NCI-H226 (cell line): Measurements from ENCODE around the gene THSD4.
A peak's percentile ranks its signal among the peaks of the same experiment; 100 is the strongest.

Experiments
- DNase-seq: peaks from one replicate; pipeline ENCODE4 v3.0.0-alpha.2; 2015

THSD4 gene

DNA sequence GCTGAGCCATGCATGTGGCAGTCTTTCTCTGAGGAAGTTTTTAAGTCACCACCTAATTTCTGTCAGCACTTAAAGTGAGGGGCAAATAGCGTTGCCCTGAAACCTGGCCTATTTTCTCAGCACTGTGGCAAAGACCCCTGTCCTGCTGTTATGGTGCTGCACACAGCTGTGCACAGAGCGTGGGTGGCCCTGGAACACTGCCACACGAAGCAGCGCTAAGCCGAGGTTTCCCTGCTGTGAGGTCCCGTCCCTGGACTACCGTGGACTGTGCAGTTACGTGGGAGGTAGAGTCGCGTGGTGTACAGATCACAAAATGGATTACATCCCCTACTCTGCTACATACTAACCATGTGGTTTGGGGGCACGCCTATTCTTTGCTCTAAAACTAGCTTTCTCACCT lies 593.5 kb downstream of the THSD4 start:
- DNase-seq = no peak

DNA sequence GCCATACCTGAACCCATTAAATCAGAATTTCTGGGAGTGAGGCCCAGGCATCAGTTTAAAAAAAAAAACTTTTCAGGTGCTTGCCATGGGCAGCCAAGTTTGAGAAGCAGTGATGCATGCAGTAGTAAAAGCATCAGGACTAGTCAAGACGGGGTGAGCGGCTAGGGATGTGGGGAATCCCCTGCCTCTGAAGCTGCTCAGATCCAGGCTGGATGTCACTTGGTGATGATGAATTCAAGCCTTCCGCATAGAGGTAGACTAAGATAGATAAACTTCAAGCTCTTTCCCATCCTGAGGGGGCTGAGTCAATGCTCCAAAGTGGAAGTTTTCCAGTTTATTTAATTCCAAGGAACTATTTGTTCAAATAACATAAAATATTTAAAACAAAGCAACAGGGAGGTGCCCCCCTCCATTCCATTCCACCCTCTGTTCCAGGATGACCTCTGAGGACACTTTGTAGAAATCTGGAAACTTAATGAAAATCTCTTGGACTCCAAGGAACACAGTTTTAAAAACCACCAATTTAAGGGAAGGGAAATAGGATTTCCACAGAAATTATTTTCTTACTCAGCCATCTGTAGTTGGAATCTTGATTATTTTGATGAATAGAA lies 594.6 kb downstream of the THSD4 start:
- peak; percentile 68 for DNase-seq

DNA sequence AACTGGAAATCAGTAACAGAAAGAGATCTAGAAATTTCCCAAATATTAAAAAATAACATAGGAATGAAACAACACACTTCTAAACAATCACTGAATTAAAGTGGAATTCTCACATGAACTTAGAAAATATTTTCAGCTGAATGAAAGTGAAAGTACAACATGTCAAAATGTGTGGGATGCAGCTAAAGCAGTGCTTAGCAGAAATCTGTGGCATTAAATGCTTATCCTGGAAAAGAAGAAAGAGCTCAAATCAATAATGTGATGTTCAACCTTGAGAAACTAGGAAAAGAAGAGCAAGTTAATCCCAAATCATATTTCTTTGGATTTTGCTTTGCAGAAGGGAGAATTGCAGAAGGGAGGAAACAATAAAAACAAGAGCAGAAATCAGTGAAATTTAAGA lies 596.9 kb downstream of the THSD4 start:
- DNase-seq = no peak

GRCh38 chr15:71713191-71713809 lies 598.0 kb downstream of the THSD4 start:
- DNase-seq = no peak

DNA sequence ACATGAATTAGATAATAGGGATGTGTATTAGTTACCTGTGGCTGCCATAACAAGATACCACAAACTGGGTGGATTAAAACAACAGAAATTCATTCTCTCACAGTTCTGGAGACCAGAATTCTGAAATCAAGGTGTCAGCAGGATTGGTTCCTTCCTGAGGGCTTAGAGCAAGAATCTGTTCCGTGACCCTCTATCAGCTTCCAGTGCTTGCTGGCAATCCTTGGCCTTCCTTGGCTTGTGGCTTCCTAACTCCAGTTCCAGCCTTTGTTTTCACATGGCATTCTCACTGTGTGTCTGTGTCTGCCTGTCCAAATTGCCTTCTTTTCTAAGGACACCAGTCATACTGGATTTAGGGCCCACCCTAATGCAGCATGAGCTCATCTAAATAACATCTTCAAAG lies 600.6 kb downstream of the THSD4 start:
- DNase-seq = no peak

- DNase-seq = peak; percentile 54
Observed at GRCh38 chr15:71716990-71717389, 601.7 kb downstream of the THSD4 start.

DNA sequence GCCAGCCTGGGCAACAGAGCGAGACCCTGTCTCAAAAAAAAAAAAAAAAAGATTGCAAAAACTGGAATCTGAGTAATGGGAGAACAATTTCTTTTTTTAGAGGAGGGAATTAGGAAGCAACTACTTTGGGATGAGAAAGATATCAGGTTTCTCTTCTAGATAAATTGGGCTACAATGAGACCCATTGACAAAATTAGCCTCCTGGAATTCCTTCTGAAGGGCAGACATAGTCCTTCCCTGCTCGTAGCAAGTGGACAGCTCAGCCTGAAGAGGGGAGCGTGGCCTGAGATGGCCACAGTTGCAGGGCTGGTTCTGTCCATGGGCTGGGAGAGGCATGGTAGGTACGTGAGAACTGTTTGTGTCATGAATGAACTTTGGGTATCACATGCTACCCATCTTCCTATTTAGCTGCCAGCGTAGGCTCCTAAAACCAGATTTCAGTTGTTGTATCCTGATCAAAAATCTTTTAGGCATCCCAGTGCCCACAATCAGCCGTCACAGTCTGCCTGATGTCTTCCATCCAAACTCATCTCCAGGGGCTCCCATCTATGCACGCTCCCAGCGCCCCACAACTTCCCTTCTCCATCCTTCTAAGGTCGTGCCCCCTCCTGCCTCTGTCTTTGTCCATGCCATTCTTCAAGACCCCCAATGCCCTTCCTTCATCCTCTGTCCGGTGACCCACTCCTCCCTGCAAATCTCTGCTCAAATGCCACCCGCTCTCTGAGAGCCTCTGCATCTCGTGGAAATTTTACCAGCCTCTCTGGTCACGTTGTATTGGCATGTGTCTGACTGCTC lies 603.0 kb downstream of the THSD4 start:
- no peak for DNase-seq

DNA sequence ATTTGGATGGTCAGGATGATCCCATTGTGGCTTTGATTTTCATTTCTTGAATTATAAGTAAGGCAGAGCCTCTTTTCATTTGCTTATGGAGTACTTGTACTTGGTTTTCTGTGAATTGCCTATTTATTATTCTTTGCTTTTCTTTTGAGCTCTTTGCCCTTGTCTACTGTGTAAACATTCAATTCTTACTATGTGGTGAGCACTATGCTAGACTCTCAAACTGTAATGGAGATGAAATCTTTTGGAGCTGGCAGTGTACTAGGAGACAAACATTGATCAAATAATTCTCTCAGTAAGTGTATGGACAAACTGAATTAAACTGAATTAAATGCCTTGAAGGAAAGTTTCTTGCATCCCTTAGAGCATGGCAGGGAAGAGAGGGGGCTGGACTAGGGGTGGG lies 608.1 kb downstream of the THSD4 start:
- no peak for DNase-seq

DNA sequence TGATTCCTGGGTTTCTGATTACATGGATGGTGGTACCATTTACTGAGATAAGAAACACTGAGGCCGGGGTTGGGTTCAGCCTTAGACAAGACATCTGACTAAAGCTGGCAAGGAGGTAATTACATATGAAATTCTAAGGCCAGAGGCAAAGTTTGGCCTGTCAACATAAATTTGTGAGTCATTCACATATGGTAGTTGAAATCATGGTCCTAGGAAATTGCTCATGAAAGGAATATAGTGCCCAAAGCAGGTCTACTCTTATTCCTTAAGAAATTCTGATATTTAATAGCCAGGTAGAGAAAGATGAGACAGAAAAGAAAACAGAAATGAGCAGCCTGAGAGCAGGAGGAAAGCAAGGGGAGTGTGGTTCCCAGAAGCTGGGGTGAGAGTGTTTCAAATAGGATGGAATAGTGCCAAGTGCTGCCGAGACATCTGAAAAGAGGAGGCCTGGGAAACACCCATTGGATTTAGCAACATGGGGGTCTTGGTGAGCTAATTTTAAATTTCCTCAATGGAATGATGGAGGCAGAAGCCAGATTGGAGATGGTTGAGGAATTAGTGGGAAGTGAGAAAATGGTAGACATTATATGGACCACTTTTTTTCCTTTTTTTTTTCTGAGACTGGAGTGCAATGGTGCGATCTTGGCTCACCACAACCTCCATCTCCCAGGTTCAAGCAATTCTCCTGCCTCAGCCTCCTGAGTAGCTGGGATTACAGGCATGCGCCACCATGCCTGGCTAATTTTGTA lies 610.1 kb downstream of the THSD4 start:
- peak; percentile 96 for DNase-seq

DNA sequence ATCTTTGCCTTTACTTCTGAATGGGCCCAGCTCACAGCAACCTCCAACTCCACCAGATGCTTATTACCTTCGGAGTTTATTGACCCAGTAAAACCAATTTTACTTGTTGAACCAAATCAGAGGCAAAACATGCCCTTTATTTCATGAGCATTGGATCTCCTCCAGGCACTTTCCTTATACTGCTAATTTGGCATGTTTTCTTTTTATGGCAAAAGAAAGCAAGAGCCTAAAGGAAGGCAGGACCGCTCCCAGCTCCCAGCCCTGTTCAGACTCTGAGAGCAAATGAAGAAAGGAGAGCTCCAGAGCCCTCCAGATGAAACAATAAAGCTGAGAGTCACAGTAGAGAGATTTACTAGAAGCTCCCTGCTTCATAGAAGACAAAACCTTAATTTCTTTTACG lies 613.6 kb downstream of the THSD4 start:
- DNase-seq = no peak

- DNase-seq = no peak
Observed at GRCh38 chr15:71729319-71729718, 614.0 kb downstream of the THSD4 start.

DNA sequence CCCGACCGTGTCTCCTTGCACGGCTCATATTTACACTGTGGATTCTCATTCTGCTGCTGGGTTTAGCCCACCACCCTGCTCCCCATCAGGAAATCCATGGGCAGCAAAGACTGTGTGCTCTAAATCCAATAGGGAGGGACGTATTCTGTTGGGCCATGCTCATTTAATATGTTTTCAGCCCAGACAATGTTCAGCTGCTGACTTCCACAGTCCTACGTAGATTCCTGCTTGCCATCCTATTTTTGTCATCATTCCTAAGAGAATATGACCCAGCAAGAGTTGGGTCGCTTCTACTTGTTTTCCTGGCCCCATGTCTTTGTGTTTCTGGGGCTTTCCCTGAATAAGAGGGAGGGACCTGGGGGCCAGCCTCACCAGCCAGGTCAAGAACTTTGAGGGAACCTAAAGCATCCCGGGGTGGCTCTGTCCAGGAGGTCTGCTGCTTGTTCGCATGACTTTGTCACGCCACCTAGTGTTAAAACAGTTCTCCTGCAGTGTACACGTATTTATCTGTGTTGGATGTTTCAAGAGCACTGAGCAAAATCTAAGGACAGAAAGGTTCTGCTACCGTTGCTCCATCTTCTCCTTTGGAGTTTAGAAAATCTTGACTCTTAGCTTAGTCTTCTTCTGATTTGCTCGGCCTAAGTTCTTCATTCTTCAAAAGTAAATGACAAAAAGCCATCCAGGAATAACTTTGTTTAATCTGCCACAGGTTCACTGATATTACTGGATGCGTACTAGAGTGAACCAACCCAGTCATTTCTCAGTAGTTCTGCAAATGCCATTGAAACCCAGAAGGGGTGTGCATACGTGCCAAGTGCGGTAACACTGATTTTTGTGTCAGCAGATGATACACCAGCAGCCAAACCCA lies 615.2 kb downstream of the THSD4 start:
- peak; percentile 70 for DNase-seq

GRCh38 chr15:71732636-71733035 lies 617.4 kb downstream of the THSD4 start:
- no peak for DNase-seq

- no peak for DNase-seq
Observed at GRCh38 chr15:71733122-71733521, 617.9 kb downstream of the THSD4 start.

DNA sequence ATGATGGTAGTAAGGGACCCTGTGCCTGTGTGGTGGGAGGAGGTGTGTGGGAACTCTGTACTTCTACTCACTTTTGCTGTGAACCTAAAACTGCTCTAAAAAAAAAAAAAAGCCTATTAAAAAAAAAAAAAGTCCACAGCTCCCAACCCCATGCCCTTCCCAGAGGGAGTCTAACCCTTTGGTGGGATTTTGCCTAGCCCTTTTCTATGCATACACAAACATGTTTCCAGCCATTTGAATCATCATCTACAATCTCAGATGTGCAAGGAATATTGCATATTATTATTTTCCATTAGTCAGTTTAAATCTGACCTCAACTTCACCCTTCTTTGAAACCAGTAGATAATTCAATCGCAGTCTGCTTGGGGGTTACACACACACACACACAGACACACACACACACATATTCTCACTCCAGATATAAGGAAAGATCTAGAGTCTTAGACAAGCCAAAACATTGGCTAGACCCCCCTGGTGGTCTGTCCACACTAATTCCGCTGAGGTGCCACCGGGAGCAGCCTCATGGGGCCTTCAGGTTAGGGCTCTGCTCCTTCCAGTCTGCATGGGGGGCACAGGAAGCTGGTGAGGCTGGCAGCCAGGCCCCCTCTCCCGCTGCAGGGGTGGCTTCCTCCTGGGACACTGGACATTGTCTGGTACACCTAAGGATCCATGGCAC lies 619.6 kb downstream of the THSD4 start:
- DNase-seq = no peak

DNA sequence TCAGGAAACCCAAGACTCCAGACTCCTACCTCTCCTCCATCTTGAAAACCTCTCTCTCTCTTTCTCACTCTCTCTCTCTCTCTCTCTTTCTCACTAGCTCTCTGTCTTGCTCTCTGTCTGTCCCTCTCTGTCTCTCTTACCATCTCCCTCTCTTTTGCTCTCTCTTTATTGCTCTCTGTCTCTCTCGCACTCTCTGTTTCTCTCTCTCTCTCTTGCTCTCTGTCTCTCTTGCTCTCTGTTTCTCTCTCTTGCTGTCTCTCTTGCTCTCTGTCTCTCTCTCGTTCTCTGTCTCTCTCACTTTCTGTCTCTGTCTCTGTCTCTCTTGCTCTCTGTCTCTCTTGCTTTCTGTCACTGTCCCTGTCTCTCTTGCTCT lies 620.1 kb downstream of the THSD4 start:
- no peak for DNase-seq

GRCh38 chr15:71736286-71736947 lies 621.1 kb downstream of the THSD4 start:
- no peak for DNase-seq

DNA sequence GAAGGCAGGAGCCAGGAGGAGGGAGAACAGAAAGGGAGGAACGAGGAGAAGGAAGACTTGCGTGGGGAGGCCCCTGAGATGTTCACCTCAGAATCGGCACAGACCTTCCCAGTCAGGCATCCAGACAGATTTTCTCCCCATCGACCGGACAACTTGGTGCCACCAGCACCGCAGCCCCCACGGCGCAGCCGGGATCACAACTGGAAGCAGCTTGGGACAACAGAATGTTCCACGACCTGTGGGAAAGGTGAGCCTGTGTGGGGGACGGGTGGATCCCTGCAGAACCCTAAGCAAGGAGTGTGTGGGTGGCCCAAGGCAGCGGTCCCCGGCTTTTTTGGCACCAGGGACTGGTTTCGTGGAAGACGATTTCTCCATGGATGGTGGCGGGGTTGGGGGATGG lies 622.5 kb downstream of the THSD4 start:
- DNase-seq = no peak

DNA sequence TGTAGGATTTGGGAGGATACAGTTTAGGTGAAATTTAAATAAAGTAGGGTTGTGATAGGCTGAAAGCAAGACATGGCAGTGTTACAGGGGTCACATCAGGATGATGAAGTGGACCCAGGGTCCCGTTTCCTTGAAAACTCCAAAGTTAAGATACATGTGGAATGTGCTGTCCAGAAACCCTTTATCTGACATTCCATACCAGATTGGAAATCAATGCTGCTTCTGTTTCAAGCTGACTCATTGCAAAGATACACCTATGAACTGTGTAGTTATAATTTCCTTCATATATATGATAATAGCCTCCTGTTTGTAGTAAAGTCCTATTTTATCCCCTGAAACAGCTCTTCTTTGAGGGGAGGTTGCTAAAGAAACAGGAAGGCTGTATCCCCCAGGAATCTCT lies 624.1 kb downstream of the THSD4 start:
- DNase-seq = no peak

GRCh38 chr15:71742964-71743363 lies 627.7 kb downstream of the THSD4 start:
- DNase-seq = no peak

DNA sequence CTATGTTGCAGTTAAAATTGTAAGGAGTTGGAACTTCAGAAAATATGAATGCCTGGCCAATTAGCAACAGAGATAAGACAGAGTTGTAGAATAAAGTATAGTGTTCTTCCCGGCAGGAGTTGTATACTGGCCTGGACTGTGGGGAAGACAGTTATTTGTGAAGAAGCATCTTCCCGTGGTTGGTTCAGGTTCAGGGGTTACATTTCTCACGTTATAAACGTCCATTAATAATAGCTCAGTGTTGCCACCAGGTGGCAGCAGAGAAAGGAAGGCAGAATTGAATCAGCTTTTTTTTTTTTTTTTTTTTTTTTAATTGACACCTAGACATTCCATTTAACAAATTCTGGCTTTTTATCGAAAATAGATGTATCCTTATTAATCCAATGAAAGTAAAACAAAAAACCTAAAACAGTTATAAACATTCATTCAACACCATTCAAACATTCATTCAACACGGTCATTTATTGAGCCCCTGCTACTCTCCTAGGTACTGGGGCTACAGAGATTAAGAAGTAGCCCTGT lies 628.7 kb downstream of the THSD4 start:
- DNase-seq = peak; percentile 21
